HCT116 (cell line): ENCODE data around the gene VPS37B. TPM values are rescaled to one million over a fixed set of nuclear protein-coding genes. Genes with fewer than 3 reads are reported as not detected.

ENCODE experiments used
- ATAC-seq: fragments of 200-7000 bp; cut with Tn5 transposase; 2 replicates; pipeline ENCODE4 v1.9.1; 2020; ENCODE audit warnings: mild to moderate bottlenecking, moderate library complexity
- BruUV-seq: library from RNA; stranded (reverse); fragments of 400-500 nt; replicated peaks from 2 replicates; lab custom pipeline; 2021; lab: Mats Ljungman, UMichigan
- CTCF ChIA-PET: fragments of 300-600 bp; sonication (Branson Sonifier 250); formaldehyde crosslinking; loops from one replicate; lab custom pipeline; 2021; ENCODE audit warnings: antibody characterized with exemption; lab: Charles Lee
- POLR2A ChIA-PET: fragments of 300-600, 350-600 bp; sonication (Branson Sonifier 250); formaldehyde crosslinking; loops from one replicate; lab custom pipeline; 2021; ENCODE audit warnings: antibody characterized with exemption; lab: Charles Lee
- RAD21 ChIA-PET, 2 experiments: fragments of 300-600 bp; sonication (Branson Sonifier 250); formaldehyde crosslinking; loops; one replicate each; lab custom pipeline; 2023; ENCODE audit warnings: low total read pairs in 2 of 2; ENCODE audit not compliant: uncharacterized antibody in 2 of 2, unreplicated experiment in 2 of 2, low non-redundant PET in 1 of 2; lab: Charles Lee
- DNase-seq: peaks from one replicate; pipeline ENCODE4 v3.0.0-alpha.2; 2010; ENCODE audit warnings: low read depth, low spot score
- H2AFZ ChIP-seq: fragments of 200-600 bp; shearing (Covaris generic), sonication (generic); 2 replicates; pipeline ENCODE4 v1.6.1; 2017; ENCODE audit warnings: low read depth, mixed run types, mixed read lengths, antibody characterized with exemption, low read length; ENCODE audit not compliant: poor library complexity, severe bottlenecking
- H3K27ac ChIP-seq: 2 replicates; pipeline ENCODE4 v1.5.1; 2012; ENCODE audit warnings: low read depth, low read length
- H3K27me3 ChIP-seq: fragments of 200-600 bp; sonication (generic); 2 replicates; pipeline ENCODE4 v1.6.1; 2016; ENCODE audit warnings: mixed run types, low read length, mixed read lengths; ENCODE audit not compliant: insufficient read depth
- H3K36me3 ChIP-seq, 2 experiments: fragments of 200-500 bp in 1 of 2; fragments of 200-600 bp in 1 of 2; sonication (Bioruptor generic) in 1 of 2; sonication (generic) in 1 of 2; 2 replicates each; pipeline versions ENCODE4 v1.5.1 to v1.6.1; 2014 to 2016; ENCODE audit warnings: low read length in 2 of 2, inconsistent platforms in 1 of 2, mixed read lengths in 1 of 2, mixed run types in 1 of 2; ENCODE audit not compliant: insufficient read depth in 2 of 2, control insufficient read depth in 1 of 2
- H3K4me1 ChIP-seq, 2 experiments: fragments of 200-600 bp in 1 of 2; sonication (generic) in 1 of 2; 2 replicates each; pipeline versions ENCODE4 v1.5.1 to v1.6.1; 2012 to 2017; ENCODE audit warnings: low read length in 2 of 2, inconsistent platforms in 1 of 2, mild to moderate bottlenecking in 1 of 2, mixed read lengths in 1 of 2, mixed run types in 1 of 2, moderate library complexity in 1 of 2; ENCODE audit not compliant: insufficient read depth in 2 of 2, control insufficient read depth in 1 of 2
- H3K4me2 ChIP-seq: fragments of 200-600 bp; sonication (generic); 2 replicates; pipeline ENCODE4 v1.6.1; 2017; ENCODE audit warnings: mixed run types, low read length, mixed read lengths
- H3K4me3 ChIP-seq, 2 experiments: fragments of 200-600 bp in 1 of 2; sonication (generic) in 1 of 2; replicated peaks in 1 of 2; 2 replicates each; pipeline ENCODE4 v1.5.1; 2011 to 2016; ENCODE audit warnings: low read length in 2 of 2, control low read depth in 1 of 2, low read depth in 1 of 2, mild to moderate bottlenecking in 1 of 2, mixed read lengths in 1 of 2, mixed run types in 1 of 2
- H3K79me2 ChIP-seq: fragments of 200-600 bp; sonication (generic); 2 replicates; pipeline ENCODE4 v1.6.1; 2017; ENCODE audit warnings: mild to moderate bottlenecking, mixed run types, low read length, moderate library complexity, mixed read lengths; ENCODE audit not compliant: insufficient read depth
- H3K9ac ChIP-seq: fragments of 200-600 bp; sonication (generic); 2 replicates; pipeline ENCODE4 v1.6.1; 2016; ENCODE audit warnings: low read length, mixed read lengths
- H3K9me2 ChIP-seq: fragments of 200-600 bp; sonication (generic), shearing (Covaris generic); 2 replicates; pipeline ENCODE4 v1.6.1; 2017; ENCODE audit warnings: mixed run types, mild to moderate bottlenecking, moderate library complexity; ENCODE audit not compliant: insufficient read depth
- H3K9me3 ChIP-seq, 2 experiments: fragments of 200-500 bp in 1 of 2; fragments of 200-600 bp in 1 of 2; sonication (Bioruptor generic) in 1 of 2; sonication (generic) in 1 of 2; 2 replicates each; pipeline ENCODE4 v1.6.1; 2014 to 2017; ENCODE audit warnings: low read length in 2 of 2, mixed read lengths in 2 of 2, inconsistent platforms in 1 of 2, low read depth in 1 of 2, mild to moderate bottlenecking in 1 of 2, mixed run types in 1 of 2, moderate library complexity in 1 of 2; ENCODE audit not compliant: control insufficient read depth in 1 of 2, insufficient read depth in 1 of 2
- H4K20me1 ChIP-seq: fragments of 200-600 bp; sonication (generic), shearing (Covaris generic); 2 replicates; pipeline ENCODE4 v1.6.1; 2017; ENCODE audit warnings: mixed run types, mild to moderate bottlenecking, moderate library complexity; ENCODE audit not compliant: insufficient read depth
- EZH2phosphoT487 ChIP-seq: fragments of 200-600 bp; IDR thresholded peaks from 2 replicates; pipeline ENCODE4 v1.6.1; 2018; ENCODE audit warnings: antibody characterized with exemption, borderline replicate concordance
- FOSL1 ChIP-seq: IDR thresholded peaks from 2 replicates; pipeline ENCODE4 v1.6.1; 2012; ENCODE audit warnings: low read depth
- POLR2A ChIP-seq: IDR thresholded peaks from 2 replicates; pipeline ENCODE4 v1.7.0; 2011; ENCODE audit warnings: borderline replicate concordance; ENCODE audit not compliant: insufficient read depth, insufficient read length; ENCODE audit errors: extremely low read depth
- POLR2AphosphoS5 ChIP-seq: IDR thresholded peaks from 2 replicates; pipeline ENCODE4 v1.6.1; 2011; ENCODE audit warnings: mild to moderate bottlenecking, low read depth, low read length, moderate library complexity
- intact Hi-C: fragments of 100-400 bp; cut with micrococcal nuclease; formaldehyde crosslinking; loops from 2 replicates; pipeline ENCODE4 v1.10.0; 2022
- total RNA-seq: library from RNA; stranded (reverse); gene quantifications from one replicate; pipeline ENCODE4 v1.2.1, GENCODE V29; 2021; ENCODE audit not compliant: unreplicated experiment

VPS37B gene
- total RNA-seq, 1 experiment from 2014 or later = 55.0 TPM

GRCh38 chr12:122927756-122928403, 32.0 kb upstream of the VPS37B start:
- Histone ChIP-seq H3K9me3 (no peaks in the 10 kb centered on the region), H3K4me1 (peaks cover 20 to 34% of the 10 kb centered on the region in 2 experiments), H3K4me3 (no peak overlapping the region), H3K36me3 (no peaks in the 10 kb centered on the region), H3K27me3 (no peaks in the 10 kb centered on the region), H3K4me2 (no peak overlapping the region), H3K27ac (no peak overlapping the region), H2AFZ (no peak overlapping the region), H3K9me2 (no peaks in the 10 kb centered on the region), H3K9ac (no peak overlapping the region), H4K20me1 (no peaks in the 10 kb centered on the region), H3K79me2 (no peaks in the 10 kb centered on the region)
- no peak for ATAC-seq
- ChIA-PET RAD21 (interaction anchor here in 1 of 2 experiments (0.7 kb wide), 1 partner anchor 272 kb away, joined by 3 read pairs; no protein-coding TSS in a partner anchor), CTCF (no interaction called here), POLR2A (interaction anchor here (0.7 kb wide), 1 partner anchor 40 kb away, joined by 3 read pairs; no protein-coding TSS in a partner anchor)
- TF ChIP-seq POLR2A = no peak
- no TSS peak for BruUV-seq
- no peak for DNase-seq
- intact Hi-C loops = no loop called here

GRCh38 chr12:122921917-122922316, 26.0 kb upstream of the VPS37B start:
- H3K36me3 ChIP-seq = no peaks in the 10 kb centered on the region
- no peak overlapping the region for H3K27ac ChIP-seq
- DNase-seq (no peak), ATAC-seq (no peak)
- BruUV-seq = no TSS peak
- ChIA-PET RAD21 (no interaction called here), CTCF (no interaction called here), POLR2A (interaction anchor here (1.3 to 1.4 kb wide), 2 partner anchors 20 to 33 kb away, joined by 7 read pairs; no protein-coding TSS in a partner anchor)
- peaks cover 45 to 74% of the 10 kb centered on the region in 2 experiments for H3K4me1 ChIP-seq
- no peak overlapping the region for H3K4me3 ChIP-seq
- H3K4me2 ChIP-seq = no peak overlapping the region
- no peaks in the 10 kb centered on the region for H3K9me3 ChIP-seq
- no peaks in the 10 kb centered on the region for H3K9me2 ChIP-seq
- no peak overlapping the region for H3K9ac ChIP-seq
- no peak overlapping the region for H2AFZ ChIP-seq
- no peaks in the 10 kb centered on the region for H3K79me2 ChIP-seq
- no peak for TF ChIP-seq FOSL1
- TF ChIP-seq POLR2AphosphoS5 = peak; percentile 8; the same call in 1 of the 2 replicates
- TF ChIP-seq EZH2phosphoT487 = no peak
- no peaks in the 10 kb centered on the region for H4K20me1 ChIP-seq
- intact Hi-C loops = loop anchor here (2.0 to 5.0 kb wide), 2 partner anchors 25 to 35 kb away; no protein-coding TSS in a partner anchor
- H3K27me3 ChIP-seq = no peaks in the 10 kb centered on the region
